Astrocyte (in vitro differentiated cells and primary cell): ENCODE results near the gene PIGC.

Experiments used
- CTCF ChIP-seq: IDR thresholded peaks from 2 replicates; pipeline ENCODE4 v1.5.1; 2011; ENCODE audit warnings: low read depth, mild to moderate bottlenecking, inconsistent platforms, low read length, moderate library complexity; ENCODE audit not compliant: insufficient read depth
- EZH2 ChIP-seq: IDR thresholded peaks from 2 replicates; pipeline ENCODE4 v1.6.1; 2012; ENCODE audit warnings: mild to moderate bottlenecking, low read length, inconsistent platforms; ENCODE audit not compliant: insufficient read depth

DNA sequence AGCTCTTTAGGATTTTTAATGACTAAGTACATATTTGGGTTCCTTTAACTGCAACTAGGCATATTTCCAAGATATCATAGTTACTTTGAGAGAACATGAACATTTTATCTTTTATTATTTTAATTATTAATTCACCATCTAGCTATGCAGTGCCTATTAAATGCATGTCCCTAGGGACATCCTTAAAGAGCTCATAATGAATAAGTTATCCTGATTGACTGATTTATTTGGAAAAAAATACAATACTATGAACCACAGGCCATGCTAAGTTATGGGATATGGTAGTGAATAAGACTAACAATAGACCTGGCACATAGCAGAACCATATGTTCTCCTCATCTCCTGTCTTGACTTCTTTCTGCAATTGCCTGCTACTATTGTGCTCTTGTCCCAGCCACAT, 39.7 kb downstream of the PIGC start:
- TF ChIP-seq CTCF (no peak), EZH2 (no peak)
